MCF 10A (cell line): ENCODE measurements around the gene DPH3. TPM values are rescaled to one million over a fixed set of nuclear protein-coding genes. Genes with fewer than 3 reads are reported as not detected.

ENCODE experiments used
- BruUV-seq: library from RNA; stranded (reverse); fragments of 400-500 nt; replicated peaks from 2 replicates; lab custom pipeline; 2021; lab: Mats Ljungman, UMichigan
- CTCF ChIA-PET: fragments of 300-600 bp; sonication (Branson Sonifier 250); formaldehyde crosslinking; extraction: SDS; loops from one replicate; lab custom pipeline; 2021; ENCODE audit warnings: antibody characterized with exemption, inconsistent platforms; lab: Yijun Ruan, JAX
- POLR2A ChIA-PET: fragments of 300-600, 350-650 bp; sonication (Branson Sonifier 250); formaldehyde crosslinking; extraction: SDS; loops from one replicate; lab custom pipeline; 2020; ENCODE audit warnings: antibody characterized with exemption, inconsistent platforms; lab: Yijun Ruan, JAX
- DNase-seq: peaks from one replicate; pipeline ENCODE4 v3.0.0-alpha.2; 2018; ENCODE audit not compliant: unreplicated experiment
- H3K27ac Mint-ChIP-seq: one replicate; pipeline ENCODE4 v1.8.0; 2022; ENCODE audit warnings: mild to moderate bottlenecking, low read depth, mixed read lengths; ENCODE audit not compliant: unreplicated experiment
- H3K27me3 Mint-ChIP-seq: one replicate; pipeline ENCODE4 v1.8.0; 2022; ENCODE audit warnings: mixed read lengths; ENCODE audit not compliant: insufficient read depth, unreplicated experiment
- H3K36me3 Mint-ChIP-seq: one replicate; pipeline ENCODE4 v1.8.0; 2022; ENCODE audit warnings: mild to moderate bottlenecking, moderate library complexity, mixed read lengths; ENCODE audit not compliant: insufficient read depth, unreplicated experiment
- H3K4me1 Mint-ChIP-seq: one replicate; pipeline ENCODE4 v1.8.0; 2022; ENCODE audit warnings: mixed read lengths; ENCODE audit not compliant: insufficient read depth, unreplicated experiment
- H3K4me3 Mint-ChIP-seq: one replicate; pipeline ENCODE4 v1.8.0; 2022; ENCODE audit warnings: mild to moderate bottlenecking, moderate library complexity, mixed read lengths; ENCODE audit not compliant: unreplicated experiment
- H3K9me3 Mint-ChIP-seq: one replicate; pipeline ENCODE4 v1.8.0; 2022; ENCODE audit warnings: mixed read lengths; ENCODE audit not compliant: unreplicated experiment
- CTCF ChIP-seq: fragments of 200-600 bp; IDR thresholded peaks from one replicate; pipeline ENCODE4 v1.8.0; 2022; ENCODE audit warnings: antibody characterized with exemption, mild to moderate bottlenecking; ENCODE audit not compliant: unreplicated experiment
- intact Hi-C: fragments of 100-400 bp; cut with micrococcal nuclease; formaldehyde crosslinking; loops from 2 replicates; pipeline ENCODE4 v1.14.1; 2022
- total RNA-seq: library from RNA; stranded (reverse); gene quantifications from 2 replicates; pipeline ENCODE4 v1.2.3, GENCODE V29; 2022

Gene DPH3
- total RNA-seq, 1 experiment from 2014 or later = 30.5 TPM

- peaks cover 18% of the 10 kb centered on the region for H3K36me3 Mint-ChIP-seq
- DNase-seq = no peak
- H3K27me3 Mint-ChIP-seq = no peaks in the 10 kb centered on the region
- intact Hi-C loops = no loop called here
- no TSS peak for BruUV-seq
- H3K9me3 Mint-ChIP-seq = no peaks in the 10 kb centered on the region
- H3K27ac Mint-ChIP-seq = no peak overlapping the region
- no peak overlapping the region for H3K4me3 Mint-ChIP-seq
- POLR2A ChIA-PET = no interaction called here
- no peak for TF ChIP-seq CTCF
- H3K4me1 Mint-ChIP-seq = no peaks in the 10 kb centered on the region
- CTCF ChIA-PET = no interaction called here
Measured at GRCh38 chr3:16222547-16222946, 42.2 kb downstream of the DPH3 start.

GRCh38 chr3:16221990-16222389, 42.8 kb downstream of the DPH3 start:
- Mint-ChIP-seq H3K27ac (no peak overlapping the region), H3K36me3 (peaks cover 18% of the 10 kb centered on the region), H3K9me3 (no peaks in the 10 kb centered on the region), H3K27me3 (no peaks in the 10 kb centered on the region), H3K4me3 (no peak overlapping the region), H3K4me1 (no peaks in the 10 kb centered on the region)
- POLR2A ChIA-PET = no interaction called here
- no TSS peak for BruUV-seq
- no peak for DNase-seq
- intact Hi-C loops = no loop called here
- no peak for TF ChIP-seq CTCF
- CTCF ChIA-PET = interaction anchor here (1.0 kb wide), 2 partner anchors 12 to 16 kb away, joined by 4 read pairs; no protein-coding TSS in a partner anchor

GRCh38 chr3:16219777-16220176, 45.0 kb downstream of the DPH3 start:
- no peak for DNase-seq

GRCh38 chr3:16216373-16216935, 48.3 kb downstream of the DPH3 start:
- no peaks in the 10 kb centered on the region for H3K4me1 Mint-ChIP-seq
- H3K36me3 Mint-ChIP-seq = peaks cover 33% of the 10 kb centered on the region
- no peak overlapping the region for H3K27ac Mint-ChIP-seq
- DNase-seq = no peak
- no peaks in the 10 kb centered on the region for H3K9me3 Mint-ChIP-seq
- no TSS peak for BruUV-seq
- H3K4me3 Mint-ChIP-seq = no peak overlapping the region
- CTCF ChIA-PET = interaction anchor here (0.8 to 0.9 kb wide), 3 partner anchors 27 to 170 kb away, joined by 3 to 4 read pairs (median 3); no protein-coding TSS in a partner anchor
- intact Hi-C loops = no loop called here
- TF ChIP-seq CTCF = no peak
- H3K27me3 Mint-ChIP-seq = no peaks in the 10 kb centered on the region
- POLR2A ChIA-PET = interaction anchor here (0.7 kb wide), 1 partner anchor 122 kb away, joined by 3 read pairs; no protein-coding TSS in a partner anchor

More at GRCh38 chr3:16219777-16220176, 45.0 kb downstream of the DPH3 start:
- Mint-ChIP-seq H3K36me3 (peaks cover 20% of the 10 kb centered on the region), H3K4me1 (no peaks in the 10 kb centered on the region), H3K27me3 (no peaks in the 10 kb centered on the region), H3K27ac (no peak overlapping the region), H3K4me3 (no peak overlapping the region), H3K9me3 (no peaks in the 10 kb centered on the region)
- POLR2A ChIA-PET = no interaction called here
- no peak for TF ChIP-seq CTCF
- intact Hi-C loops = no loop called here
- CTCF ChIA-PET = interaction anchor here (0.7 kb wide), 1 partner anchor 237 kb away, joined by 4 read pairs; no protein-coding TSS in a partner anchor
- no TSS peak for BruUV-seq
